Measurements from ENCODE around the gene IGSF3.

Gene IGSF3

DNA sequence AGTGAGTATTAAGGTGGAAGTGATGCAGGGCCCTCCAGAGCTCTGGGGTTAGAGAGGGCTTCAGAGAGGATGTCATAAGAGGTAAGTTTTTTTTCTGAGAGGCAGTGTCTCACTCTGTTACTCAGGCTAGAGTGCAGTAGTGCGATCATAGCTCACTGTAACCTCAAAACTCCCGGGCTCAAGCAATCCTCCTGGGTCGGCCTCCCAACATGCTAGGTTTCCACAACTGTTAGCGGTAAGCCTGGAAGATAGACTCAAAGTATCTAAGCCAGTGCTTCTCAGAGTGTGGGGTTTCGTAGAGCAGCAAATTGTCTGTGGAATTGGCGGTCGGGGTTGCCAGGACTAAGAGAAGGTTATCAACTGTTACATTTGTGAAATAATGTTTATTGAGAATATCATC is 18.6 kb upstream of the IGSF3 start:
- no peak for DNase-seq (ENCODE audit: low read depth)

DNA sequence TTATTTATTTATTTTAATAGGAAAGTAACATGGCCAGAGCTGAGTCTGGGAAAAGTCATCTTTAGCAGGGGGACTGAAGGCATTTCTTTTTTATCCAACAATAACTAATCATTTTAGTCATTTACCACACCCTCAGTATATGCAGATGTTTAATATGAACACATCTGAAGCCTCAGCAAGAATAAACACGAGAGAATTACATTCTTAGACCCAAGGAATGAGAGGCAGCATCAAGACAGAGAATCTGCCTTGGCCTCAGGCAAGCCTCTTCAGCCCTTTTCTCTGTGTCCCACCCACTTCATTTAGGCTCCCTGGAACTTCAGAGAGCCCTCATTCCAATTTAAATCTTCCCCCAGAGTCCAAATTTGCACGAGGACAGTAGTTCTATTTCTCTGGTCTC is 17.0 kb upstream of the IGSF3 start:
- no peak for DNase-seq (ENCODE audit: low read depth)

DNA sequence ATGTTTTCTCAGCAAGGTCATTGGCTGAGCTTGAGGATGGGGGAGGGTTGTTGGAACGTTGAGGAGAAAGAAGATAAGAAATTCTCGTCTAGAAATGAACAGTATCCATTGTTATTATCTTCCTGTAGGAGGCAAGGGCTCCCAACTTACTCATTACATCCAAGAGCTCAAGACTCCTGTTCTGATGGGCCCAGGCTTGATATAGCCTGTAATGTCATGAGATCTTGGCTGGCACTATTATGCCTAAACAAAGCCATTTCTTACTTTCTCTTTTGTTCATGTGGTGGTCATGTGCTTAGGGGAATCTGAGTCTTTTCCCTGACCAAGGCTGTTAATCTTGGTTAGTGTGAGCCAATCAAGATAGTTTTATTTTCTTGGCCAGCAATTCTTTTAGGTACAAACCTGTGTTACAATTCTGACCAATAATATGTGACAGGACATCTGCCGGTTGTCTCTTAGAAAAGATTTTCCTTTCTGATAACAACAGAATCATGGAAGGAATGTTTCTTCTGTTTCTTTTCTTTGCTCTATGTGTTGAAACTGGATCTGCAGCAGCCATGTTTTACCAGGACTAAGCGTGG is 15.2 kb upstream of the IGSF3 start:
- no peak for DNase-seq (ENCODE audit: low read depth)

DNA sequence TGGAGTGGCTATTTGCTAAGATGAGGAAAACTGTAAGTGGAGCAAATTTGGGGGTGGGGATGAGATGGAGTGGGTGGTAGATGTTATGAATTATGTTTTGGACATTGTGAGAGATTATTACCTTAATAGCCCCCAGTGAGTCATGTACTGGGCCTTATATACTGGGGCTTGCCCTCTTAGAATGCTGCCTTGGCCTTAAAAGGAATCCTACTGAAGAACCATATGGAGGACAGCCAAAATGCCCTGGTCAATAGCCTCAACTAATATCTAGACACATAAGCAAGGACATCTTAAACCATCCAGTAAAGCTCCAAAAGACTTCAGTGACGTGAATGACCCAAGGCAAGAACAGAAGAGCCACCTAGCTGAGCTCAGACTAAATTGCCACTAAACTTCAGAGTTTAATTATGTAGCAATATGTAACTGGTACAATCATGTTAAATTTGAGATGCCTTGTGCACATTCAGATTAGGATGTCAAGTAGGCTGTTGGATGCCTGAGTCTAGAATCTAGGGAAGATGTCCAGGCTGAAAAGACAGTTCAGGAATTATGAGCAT is 13.9 kb upstream of the IGSF3 start:
- no peak for DNase-seq (ENCODE audit: low read depth)

DNA sequence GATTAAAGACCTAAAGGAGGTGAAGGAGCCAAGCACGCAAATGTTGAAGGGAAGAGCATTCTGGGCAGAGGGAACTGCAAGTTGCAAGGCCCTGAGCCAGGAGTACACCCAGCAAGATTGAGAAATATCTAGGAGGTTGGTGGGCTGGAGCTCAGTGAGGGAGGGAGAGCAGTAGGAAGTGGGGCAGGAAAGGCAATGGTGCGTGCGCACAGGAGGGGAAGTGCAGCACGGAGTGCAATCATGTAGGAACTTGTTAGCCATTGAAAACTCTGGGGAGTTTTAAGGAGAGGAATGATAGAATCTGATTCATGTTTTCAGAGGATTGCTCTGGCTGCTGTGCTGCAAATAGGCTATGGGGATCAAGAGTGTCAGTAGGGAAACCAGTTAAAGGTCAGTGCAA is 13.2 kb upstream of the IGSF3 start:
- no peak for DNase-seq (ENCODE audit: low read depth)

DNA sequence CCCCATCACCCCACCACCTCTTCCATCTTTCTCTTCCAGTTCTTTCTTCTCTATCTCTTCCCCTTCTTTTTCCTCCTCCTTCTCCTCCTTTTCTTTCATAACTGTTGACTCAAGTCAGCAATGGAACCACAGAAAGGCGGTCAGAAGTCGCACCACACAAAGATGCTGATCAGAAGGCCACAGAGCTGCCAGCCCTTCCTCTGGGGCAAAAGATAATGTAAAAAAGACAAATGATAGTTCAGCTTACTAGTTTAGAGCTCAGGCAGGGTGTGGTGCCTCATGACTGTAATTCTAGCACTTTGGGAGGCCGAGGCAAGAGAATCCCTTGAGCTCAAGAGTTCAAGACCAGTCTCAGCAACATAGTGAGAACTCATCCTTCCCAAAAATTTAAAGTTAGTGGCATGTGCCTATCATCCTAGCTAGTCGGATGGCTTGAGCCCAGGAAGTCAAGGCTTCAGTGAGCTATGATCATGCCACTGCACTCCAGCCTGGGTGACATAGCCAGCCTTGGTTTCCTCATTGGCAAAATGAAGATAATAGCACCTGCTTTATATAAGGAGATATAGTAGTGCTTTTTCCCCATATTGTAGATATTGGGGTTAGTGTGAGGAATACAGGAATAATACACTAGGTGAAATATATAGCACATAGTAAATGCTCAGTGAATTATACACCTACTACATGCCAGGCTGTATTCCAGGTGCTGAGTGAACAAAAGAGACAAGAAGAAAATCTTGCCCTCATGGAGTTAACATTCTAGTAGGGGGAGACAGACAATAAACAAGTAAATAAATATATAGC is 12.5 kb upstream of the IGSF3 start:
- DNase-seq (ENCODE audit: low read depth) = no peak

DNA sequence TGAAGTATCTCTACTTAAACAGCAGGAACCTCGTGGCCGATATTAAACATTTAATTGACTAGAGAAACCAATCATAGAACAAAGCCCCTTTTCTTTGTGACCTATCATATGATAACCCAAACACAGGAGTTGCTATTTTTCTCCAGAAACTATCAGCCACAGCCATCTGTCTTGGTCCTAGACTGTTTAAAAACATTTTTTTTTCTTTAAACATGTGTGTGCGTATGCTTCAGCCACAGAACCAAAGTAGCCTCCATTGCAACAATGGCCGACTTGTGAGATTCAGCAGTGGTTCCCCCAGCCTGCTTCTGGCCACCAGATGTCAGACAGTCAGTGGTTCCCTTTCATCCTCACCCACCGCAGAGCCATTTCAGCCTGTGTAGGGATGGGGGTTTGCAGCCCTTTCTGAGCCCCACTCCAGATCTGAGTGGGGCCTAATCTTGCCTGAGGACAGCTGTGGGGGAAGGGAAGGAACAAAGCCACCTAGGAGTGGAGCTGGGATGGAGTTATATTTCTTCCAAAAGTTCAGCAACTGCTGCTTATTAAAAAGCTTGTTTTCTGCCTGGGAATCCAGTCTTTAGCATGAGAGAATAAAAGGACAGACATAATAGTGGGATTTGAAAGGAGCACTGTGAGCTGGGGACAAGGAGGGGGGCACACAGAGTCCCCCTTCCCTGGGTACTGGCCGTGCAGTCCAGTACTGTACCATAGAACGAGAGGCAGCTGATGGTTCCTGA is 11.7 kb upstream of the IGSF3 start:
- no peak for DNase-seq (ENCODE audit: low read depth)

DNA sequence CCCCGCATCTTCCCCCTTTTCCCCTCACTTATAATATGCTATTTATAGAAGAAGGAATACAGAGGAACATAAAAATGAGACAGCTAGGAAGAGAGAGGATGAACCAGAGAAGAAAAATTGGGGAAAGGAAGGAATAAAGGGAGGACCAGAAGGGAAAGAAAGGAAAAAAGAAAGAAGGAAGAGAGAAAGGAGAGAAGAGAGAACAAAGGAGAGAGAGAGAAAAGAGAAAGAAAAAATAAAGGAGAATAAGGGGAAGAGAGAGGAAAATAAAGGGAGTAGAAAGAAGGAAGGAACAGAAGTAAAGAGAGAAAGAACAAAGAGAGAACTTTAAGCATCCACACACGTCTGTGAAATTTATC is 11.2 kb upstream of the IGSF3 start:
- no peak for DNase-seq (ENCODE audit: low read depth)

DNA sequence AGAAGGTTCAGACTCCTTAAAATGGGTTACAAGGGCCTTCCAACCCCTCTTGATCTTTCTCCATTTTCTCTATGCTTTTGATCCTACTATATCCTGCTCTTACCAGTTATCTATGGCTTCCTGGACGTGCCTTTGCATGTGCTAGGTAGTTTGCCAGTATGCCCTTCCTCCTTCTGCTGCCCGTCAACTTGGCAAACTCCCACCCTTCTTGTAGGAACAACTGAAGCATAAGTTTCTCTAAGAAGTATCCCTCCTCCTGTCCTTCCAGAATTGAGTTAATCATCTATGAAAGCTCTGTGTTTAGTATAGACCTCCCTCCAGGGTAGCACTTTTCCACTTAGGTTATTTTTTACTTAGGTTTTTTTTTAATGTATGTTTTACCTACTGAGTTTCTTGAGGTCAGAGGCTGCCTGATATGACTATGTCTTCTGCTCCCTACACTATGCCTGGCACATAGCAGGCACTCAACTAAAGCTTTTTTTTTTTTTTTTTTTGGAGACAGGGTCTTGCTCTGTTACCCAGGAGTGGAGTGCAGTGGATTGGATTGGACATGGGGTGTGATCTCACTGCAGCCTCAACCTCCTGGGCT is 10.0 kb upstream of the IGSF3 start:
- DNase-seq (ENCODE audit: low read depth) = no peak

DNA sequence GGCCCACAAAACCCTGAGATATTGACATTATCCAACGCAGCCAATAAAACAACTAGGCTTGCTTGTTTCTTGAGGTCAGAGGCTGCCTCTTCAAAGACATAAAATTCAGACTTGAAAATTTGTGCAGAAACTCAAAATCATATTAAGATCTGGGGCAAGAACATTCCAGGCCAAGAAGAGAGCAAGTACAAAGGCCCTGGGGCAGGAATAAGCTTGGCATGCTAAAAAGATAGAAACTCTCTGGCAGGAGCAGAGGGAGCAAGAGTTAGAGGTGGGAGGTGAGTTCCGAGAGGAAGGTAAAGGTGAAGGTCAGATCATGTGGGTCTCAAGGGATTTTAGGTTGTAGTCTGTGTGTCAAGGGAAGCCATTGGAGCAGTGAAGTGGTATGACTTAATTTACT is 8.8 kb upstream of the IGSF3 start:
- no peak for DNase-seq (ENCODE audit: low read depth)

DNA sequence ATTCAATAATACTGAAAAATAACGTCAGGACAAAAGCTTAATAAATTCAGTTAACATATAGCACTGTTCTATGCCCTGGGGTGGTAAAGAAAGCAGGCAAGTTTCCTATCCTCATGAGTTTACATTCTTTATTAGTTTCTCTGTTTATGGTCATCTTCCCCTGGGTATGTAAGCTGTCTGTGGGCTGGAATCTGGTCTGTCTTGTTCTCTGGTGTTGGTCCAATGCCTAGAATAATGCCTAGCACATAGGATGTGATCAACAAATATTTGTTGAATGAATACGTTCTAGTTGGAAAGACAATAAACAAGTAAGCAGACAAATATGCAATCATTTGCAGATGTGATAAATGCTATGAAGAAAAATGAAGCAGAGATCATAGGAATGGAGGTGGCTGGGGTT is 7.2 kb upstream of the IGSF3 start:
- DNase-seq (ENCODE audit: low read depth) = no peak

DNA sequence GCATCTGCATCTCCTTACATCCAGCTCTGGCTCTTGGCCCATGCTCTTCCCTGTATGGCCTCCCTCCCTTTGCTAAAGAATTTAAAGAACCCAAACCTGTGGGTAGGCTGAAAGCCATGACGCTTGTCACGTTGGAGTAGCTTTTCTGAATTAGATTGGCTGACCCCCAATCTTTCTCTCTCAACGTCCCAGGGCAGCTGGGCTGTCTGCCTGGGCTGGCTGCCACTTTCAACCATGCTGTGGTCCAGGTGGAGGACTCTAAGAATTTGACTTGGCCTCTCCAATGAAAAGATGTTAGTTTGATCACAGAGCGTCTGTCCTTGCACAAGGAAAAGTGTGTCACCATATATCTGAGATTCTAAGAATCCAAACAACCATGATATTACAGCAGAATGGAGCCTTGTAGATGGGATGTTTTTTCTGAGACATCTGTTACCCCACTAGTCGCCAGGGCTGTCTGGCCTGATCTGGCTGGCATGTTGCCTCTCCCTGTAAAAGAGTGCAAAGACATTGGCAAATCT is 6.5 kb upstream of the IGSF3 start:
- no peak for DNase-seq (ENCODE audit: low read depth)

DNA sequence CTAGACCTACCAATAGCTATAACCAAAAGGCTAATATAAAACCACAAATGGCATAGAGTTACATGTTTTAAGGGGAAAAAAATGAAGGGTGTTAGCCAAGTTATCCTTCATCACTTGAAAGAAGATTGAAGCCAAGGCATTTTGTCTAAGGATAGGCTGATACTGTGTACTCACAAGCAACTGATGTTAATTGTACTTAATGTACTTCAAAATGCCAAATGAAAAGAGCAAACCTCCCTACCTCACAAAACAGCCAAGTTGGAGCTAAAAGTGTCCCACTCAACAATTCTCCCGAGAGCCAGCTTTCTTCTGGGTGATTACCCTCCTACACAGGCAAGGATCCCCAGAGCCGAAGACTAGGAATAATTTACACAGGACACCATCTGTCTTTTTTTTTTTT is 4.4 kb upstream of the IGSF3 start:
- DNase-seq (ENCODE audit: low read depth) = no peak

DNA sequence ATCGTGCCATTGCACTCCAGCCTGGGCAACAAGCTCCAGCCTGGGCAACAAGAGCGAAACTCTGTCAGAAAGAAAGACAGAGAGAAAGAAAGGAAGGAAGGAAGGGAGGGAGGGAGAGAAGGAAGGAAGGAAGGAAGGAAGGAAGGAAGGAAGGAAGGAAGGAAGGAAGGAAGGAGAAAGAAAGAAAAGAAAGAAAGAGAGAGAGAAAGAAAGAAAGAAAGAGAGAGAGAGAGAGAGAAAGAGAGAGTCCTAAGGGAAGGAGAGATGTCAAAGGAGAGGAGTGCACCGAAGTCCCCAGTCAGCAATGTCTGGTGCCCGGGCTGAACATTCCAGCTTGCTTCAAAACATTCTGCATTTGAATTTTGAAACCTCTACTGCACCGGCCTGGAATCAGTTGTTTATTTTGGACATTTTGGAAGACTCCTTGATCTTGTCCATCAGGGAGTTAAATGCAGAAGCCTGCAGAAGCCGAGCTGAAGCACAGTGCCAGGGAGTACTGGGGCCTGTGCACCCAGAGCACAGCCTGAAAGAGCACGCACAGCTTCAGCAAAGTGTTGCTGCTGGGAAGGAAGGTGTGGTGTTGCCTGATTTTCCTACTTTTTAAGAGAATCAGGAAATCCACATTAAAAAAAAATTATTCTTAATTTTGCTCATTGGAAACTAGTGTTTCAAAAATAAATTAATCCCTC is 3.7 kb upstream of the IGSF3 start:
- no peak for DNase-seq (ENCODE audit: low read depth)

DNA sequence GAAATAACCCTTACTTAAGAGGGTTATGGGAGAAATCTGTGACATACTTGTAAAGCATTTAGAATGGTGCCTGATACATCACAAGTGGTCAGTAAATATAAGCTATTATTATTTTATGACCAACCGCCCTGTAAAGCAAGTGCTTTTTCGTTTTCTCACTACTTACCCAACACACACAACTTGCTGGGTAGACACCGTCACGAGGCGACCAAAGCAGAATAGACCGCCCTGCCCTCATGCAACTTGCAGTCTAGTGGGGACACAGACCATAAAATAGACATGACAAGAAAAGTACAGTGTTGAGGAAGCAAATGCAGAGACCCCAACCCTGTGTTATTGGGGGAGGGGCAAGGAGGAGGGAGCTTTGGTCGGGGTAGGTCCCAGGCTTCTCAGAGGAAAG is 744 bp upstream of the IGSF3 start:
- no peak for DNase-seq (ENCODE audit: low read depth)

DNA sequence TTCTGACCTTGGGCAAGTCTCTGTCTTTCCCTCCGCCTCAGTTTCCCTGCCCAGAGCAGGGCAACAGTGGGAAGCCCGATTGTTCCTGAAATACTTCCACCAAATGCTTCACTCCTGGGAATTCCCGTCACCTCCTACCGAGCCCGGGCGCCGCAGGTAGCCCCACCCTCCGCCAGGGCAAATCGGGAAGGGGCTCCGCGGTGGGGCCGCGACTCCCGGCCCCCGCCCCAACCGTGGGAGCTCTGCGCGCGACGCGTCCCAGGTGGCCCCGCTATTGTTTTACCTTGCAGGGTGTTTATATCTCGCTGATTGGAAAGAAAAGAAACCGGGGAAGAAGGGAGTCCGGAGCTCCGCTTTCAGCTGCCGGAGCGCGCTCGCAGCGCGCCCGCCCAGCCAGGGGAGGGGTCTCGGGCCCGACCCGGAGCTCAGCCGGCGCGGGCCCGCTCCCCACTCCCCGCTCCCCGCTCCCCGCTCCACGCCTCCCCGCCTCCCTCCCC is 407 bp downstream of the IGSF3 start:
- DNase-seq (ENCODE audit: low read depth) = no peak

DNA sequence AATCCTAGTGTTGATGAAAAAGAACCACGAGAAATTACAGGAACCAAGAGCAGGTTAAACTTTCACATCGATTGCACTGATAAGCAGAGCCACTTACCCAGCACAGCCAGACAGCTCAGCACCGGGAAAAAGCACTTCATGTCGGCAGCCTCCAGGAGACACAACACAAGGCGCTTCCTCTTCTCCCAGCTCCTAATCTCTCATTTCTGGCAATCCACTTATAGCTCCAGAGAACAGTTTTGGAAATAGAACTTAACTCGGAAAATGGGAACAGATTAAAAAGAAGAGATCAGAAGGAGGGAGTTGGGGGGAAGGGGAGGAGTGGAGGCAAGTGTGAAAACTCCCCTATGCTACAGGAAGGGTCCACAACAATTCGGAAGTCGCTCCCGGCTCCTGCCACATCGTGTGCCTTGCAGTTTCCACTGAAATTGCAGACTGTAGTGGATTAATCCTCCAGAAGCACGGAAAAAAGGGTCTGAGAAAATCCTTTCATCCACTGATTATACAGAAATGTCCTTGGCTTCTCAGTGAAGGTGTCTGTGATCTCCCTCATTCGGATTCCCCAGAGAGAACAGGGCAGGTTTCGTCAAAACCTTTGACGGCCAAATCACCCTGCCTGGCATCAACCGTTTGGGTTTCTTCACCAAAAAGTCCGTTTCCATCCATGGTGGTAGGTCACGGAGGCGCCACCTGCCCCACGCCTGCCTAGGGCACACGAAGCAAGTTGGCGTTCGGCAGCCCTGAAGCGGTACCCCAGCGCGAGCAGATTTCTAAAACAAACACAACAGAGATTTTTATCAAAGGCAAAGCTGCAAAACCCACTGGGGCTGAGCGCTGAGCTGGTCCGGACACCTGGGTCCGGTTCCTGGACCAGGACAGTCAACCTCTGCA is 1.1 kb downstream of the IGSF3 start:
- no peak for DNase-seq (ENCODE audit: low read depth)

DNA sequence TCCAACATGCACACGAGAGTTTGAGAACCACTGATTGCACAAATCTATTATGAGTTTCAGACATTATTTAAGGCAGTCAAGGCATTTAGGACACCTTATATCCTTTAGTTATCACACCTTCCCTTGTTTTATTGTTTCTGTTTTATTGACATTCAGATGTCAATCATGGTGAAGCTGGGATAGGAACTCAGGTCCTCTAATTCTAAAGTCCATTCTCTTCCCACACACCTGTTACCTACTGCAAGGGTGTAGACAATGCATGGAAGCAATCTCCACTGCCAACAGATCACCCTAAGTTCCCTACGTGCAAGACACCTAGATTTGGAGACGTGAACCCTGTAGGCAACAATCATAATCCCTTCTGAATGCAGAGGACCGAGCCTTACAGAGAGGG is 2.6 kb downstream of the IGSF3 start:
- DNase-seq (ENCODE audit: low read depth) = no peak

DNA sequence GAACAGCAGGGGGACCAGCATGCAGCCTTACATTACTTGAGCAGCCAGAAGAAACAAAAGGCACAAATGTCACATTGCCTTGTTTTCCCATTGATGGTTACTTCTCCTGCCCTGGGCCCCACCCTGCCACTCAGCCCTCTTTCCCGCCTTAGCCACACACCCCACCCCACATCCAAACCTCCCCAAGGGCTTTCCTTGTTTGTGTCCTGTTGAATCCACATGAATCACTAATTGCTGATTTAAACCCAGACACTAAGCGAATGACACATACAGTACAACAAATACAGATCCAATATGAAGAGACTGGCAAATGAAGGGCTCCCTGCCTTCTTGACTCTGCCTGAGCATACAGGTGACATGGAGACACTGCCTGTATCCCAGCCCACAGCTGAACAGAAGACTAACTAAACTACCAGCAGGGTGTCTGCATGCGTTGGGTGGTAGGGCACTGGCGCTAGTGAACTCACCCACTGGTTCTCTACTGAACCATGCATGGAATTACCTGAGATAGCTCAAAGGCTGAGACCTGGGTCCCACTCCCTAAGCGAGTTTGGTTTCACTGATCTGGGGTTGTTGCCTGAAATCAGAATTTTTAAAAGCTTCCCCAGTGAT is 3.1 kb downstream of the IGSF3 start:
- DNase-seq (ENCODE audit: low read depth) = no peak

DNA sequence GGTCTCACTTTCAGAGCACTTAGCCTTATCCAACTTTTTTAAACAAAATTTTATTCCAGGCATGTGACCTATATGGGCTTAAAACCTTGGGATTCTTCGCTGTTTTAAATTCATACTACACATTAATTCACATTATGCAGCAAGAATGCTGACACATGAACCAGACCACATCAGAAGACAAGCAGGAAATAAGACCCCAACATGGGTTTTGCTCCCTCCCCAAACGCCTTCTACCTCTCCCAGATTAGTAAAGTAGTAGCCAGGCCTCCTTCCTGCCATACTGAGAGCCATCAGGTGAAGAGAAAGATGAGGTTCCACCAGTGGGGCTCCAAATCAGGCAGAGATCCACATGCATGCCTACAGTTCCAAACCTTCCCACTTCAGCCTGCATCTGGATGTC is 3.7 kb downstream of the IGSF3 start:
- no peak for DNase-seq (ENCODE audit: low read depth)

Data from stimulated activated CD8-positive, alpha-beta memory T cell treated with anti-CD3 and anti-CD28 coated beads, Interleukin-12 subunit alpha, Interleukin-12 subunit beta, amount 100 ng/mL, for 1 hour (primary cell).